GM21737 (cell line): ENCODE results near the gene CHST9.

ENCODE experiments used
- ATAC-seq: cut with Tn5 transposase; IDR thresholded peaks from one replicate; pipeline ENCODE4 v1.9.1; 2021; ENCODE audit warnings: mild to moderate bottlenecking, moderate library complexity; ENCODE audit not compliant: unreplicated experiment

CHST9 gene

DNA sequence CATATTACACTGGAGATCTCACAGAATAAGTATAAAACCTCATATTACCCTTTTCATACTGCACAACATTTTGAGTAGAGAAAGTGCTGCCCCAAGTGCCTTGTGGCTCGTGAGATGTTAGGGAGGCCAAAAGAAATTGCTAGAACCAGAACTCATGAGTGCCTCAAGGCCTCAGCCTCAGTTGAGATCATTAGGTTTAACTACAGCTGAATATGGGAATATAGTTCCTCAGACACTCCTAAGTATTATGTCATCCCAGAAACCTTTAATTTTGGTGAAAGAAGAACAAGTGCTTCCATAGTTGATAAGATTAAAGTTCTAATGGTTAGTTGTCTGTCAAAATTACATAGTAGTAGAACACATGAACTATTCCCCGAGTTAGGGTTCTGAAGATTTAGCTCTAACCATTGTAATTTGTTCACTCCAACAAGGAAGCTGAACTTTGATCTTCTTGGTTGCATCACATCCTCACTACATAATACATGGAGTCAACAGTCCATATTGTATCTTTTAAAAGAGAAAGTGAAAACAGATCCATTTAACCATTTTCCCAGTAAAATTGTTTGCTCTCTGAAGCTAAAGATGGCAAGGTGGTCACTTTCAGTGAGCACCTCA, 310.0 kb downstream of the CHST9 start:
- no peak for ATAC-seq

DNA sequence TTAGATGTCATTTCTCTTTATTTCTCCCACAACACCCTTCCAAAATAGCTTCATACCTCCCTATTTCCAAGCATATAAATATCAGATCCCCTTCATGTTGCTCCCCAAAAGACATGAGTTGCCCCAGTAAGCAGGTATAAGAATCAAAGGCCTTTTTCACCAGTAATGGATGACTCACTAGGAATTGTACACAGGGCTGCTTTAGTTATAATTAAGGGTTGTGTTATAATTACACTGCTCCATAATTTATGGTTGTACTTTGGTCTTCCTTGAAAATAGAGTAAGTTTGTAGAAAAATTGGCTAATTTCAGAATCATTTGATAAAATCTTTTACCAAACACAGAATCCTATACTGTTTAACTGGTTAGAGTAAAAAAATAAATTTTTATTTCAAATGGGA, 310.8 kb downstream of the CHST9 start:
- ATAC-seq, result no peak

DNA sequence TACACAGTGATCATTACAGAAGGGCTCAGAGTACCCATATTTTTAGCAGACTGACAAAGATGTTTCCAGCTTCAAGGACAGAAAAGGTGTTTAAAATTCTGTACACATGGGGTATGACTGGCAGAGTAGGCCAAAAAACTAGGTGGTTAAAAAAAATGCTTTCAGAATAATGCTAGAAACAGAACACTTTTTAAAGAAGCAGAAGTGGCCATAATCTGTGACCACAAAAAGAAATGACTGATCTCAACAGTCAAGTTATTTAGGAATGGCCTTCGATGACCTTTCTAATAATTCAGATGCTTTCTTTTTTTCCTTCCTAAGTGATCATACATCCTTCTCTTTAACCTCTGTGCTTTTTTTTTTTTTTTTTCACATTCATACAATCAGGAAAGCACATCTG, 315.5 kb downstream of the CHST9 start:
- ATAC-seq, result no peak

DNA sequence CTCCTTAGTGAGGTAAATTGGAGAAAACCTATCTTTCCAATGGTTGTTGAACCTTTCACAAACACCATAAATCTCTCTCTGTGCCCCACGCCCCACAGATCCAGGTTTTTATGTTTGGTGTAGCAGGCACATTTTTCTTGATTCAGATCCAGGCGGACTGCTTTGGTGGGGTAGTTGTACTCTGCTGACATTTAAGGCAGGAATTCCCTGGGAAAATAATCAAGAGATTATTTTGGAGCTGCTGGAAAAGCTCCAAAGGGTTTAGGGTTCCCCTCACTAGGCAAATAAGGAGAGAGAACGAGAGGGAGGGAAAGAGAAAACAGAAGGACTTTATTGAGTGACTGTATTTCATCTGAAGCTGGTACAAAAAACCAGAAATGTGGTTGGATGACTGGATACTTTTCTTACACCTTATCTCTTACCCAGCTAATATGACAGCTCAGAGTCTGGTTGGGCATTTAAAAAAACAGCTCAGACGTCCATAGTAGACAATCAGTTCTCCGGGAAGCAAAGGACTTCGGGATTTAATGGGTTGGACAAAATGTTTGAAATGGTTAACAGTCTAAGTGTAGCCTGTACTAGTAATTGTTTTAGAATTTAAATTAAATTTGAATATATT, 316.0 kb downstream of the CHST9 start:
- ATAC-seq, result no peak

DNA sequence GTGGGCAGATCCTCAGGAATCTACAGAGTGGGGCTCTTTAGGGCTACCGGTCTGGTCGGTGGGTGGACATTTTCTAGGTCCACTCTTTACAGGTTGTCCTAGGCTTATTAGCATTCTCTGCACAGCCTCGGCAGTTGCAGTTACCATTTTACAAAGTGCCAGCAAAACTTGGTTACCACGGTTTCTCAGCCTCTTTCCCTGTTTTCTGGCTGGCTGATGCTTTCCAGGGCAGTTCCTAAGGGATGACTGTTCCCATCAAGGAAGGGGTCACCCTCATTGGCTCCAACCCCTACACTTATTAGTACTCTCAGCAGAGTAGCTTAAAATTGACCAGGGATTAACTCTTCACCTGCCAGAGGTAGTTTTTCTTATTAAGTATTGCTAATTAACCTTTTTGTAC, 317.6 kb downstream of the CHST9 start:
- ATAC-seq, result no peak

DNA sequence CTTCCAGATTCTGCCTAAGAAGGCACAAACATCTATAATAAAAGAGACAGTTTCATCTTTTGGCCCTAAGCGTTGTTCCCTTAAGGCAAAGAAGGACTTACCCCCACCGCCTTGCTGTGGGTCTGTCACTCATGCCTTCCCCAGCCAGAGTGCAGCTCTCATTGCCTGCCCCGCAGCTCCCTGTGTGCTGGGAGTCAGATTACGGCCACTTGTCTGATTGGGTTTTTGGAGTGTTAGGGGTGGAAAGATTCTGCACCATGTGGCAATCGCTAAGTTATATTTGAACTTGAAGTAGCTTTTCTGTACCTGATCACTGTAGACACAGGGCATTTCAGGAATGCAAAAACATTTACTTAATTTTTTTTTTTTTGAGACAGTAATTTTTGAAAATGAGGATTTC, 319.6 kb downstream of the CHST9 start, which contains the start of gene AQP4:
TSS of gene AQP4 (minus strand) at position 151 of the 400 bp plus-strand sequence. CDS start at position 133, 18 bp downstream.
- no peak for ATAC-seq

DNA sequence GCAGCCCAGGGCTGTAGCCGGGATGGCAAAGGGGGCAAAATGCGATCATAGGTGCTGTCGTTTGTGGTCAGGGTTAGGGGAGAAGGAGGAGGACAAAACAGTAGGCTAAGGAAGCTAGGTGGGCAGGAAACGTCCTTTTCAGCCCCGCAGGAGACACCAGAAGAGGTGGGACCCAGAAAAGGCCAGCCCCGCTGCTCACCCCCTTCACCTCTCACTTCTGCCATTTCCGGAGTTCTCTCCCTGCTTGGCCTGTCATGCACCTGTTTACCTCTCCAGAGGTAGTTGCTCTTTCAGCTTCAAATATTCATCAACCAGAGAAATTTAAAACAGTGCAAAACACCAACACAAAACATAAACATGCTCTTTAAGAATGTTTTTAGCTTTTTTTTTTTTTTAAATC, 320.4 kb downstream of the CHST9 start:
- no peak for ATAC-seq

DNA sequence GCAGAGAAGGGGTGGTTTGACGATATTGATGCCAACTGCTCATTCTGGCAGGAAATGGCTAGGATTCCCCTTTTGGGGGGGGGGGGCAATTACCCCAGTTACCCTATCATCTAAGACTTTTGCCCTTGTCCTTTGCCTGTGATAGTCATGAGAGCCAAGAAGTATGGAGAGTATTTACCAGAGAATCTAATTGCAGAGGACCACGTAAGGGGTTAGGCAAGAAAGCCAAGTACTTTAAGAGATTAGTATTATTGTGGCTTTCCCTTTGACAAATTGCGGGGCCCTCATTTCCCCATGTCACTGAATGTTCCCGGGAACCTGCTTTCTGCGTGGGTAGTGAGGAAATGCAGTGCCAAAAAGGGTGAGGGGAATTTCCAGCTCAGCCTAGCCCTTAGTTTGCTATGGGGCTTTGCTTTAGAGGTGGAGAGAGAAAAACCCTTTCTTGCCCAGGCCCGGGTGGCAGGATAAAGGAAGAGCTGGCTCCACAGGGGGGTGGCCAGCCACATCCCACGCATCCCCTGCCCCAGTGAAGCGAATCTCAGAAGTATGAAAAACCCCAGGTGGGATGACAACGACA, 321.1 kb downstream of the CHST9 start:
- no peak for ATAC-seq

DNA sequence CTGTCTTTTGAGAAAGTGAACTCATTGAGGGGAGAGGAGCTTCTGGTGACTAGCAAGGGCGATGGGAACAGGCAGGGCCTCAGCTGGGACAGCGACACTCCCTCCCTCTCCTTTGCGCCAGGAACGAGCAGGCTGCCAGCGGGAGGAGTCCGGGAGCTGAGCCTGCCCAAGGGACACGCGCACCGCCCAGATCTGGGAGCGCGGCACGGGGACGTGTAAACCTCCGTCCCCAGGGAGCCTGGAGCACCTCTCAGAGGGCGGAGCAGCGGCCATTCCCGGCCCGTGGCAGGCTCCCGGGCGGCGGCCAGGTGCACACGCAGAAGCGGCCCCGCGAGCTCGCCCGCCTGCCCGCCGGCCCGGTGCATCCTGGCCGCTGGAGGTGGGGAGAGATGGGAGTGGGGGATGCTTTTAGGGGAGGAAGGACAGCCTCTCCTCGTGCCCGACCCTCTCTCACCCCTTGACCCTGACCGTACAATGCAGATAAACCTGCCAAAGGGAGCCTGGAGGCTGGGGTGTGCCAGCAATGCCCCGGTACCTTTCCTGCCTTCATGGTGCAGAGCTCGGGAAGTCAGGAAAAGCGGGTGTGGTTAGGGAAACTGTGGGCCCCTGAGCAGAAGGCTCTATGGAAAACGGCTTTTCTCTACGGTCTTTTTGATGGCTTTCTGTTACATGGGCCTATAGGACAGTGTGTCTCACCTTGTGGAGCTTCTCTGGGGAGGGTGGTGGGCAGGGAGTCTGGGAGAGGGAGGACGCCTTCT, 321.8 kb downstream of the CHST9 start:
- ATAC-seq, result no peak

DNA sequence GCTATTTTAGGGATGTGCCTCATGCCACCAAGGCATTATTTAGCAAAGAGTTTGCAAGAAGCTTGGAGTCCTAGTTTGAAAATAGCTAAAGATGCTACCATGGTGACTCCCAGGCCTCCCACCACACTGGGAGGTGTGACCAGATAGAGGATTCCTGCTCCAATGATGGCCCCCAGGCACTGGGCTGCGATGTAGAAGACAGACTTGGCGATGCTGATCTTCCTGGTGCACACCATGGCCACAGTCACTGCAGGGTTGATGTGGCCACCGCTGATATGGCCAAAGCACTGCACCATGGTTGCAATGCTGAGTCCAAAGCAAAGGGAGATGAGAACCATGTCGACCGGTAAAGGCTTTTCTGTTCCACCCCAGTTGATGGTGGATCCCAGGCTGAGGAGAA, 323.0 kb downstream of the CHST9 start:
- no peak for ATAC-seq
